Right lobe of liver (tissue), 6 donors: ENCODE results near the gene TLCD3A. TPM values are rescaled to one million over a fixed set of nuclear protein-coding genes. Genes with fewer than 3 reads are reported as not detected.

Source experiments
- ATAC-seq, 4 donors: fragments of 200-7000 bp; cut with Tn5 transposase; one replicate each; pipeline ENCODE4 v1.9.1; 2020; ENCODE audit warnings: mild to moderate bottlenecking in 4 of 4, moderate library complexity in 4 of 4
- DNase-seq, 3 donors: peaks; one replicate each; pipeline ENCODE4 v3.0.0-alpha.2; 2020
- H3K27ac ChIP-seq, 3 donors: fragments of 200-600 bp; one replicate each; pipeline ENCODE4 v1.8.0; 2022
- H3K27me3 ChIP-seq, 2 donors: fragments of 200-600 bp; one replicate each; pipeline ENCODE4 v1.8.0; 2022
- H3K36me3 ChIP-seq, 4 donors: fragments of 200-600 bp; sonication (generic) in 1 of 4; one replicate each; pipeline versions ENCODE4 v1.5.1 to v1.8.0; 2017 to 2022; ENCODE audit warnings: control low read depth in 1 of 4
- H3K4me1 ChIP-seq, 4 donors: fragments of 200-600 bp; sonication (generic) in 1 of 4; one replicate each; pipeline versions ENCODE4 v1.5.1 to v1.8.0; 2017 to 2022; ENCODE audit warnings: control low read depth in 1 of 4
- H3K4me3 ChIP-seq, 3 donors: fragments of 200-600 bp; one replicate each; pipeline ENCODE4 v1.8.0; 2022
- H3K9me3 ChIP-seq, 4 donors: fragments of 200-600 bp; sonication (generic) in 1 of 4; one replicate each; pipeline versions ENCODE4 v1.5.1 to v1.8.0; 2017 to 2022; ENCODE audit warnings: control low read depth in 1 of 4
- CTCF ChIP-seq, 4 donors: fragments of 200-600 bp in 3 of 4; fragments of 450-650 bp in 1 of 4; IDR thresholded peaks; one replicate each; pipeline versions ENCODE4 v1.5.1 to v1.8.0; 2016 to 2022; ENCODE audit warnings: antibody characterized with exemption in 4 of 4, mild to moderate bottlenecking in 2 of 4
- POLR2A ChIP-seq: fragments of 450-650 bp; IDR thresholded peaks from one replicate; pipeline ENCODE4 v1.6.1; 2017; ENCODE audit warnings: antibody characterized with exemption, mild to moderate bottlenecking
- WGBS: methylation state at CpG from one replicate; pipeline ENCODE4 v1.1.6; 2018; ENCODE audit warnings: low coverage, low lambda C conversion rate; ENCODE audit not compliant: insufficient coverage; ENCODE audit errors: missing lambda C conversion rate; 5-methylcytosine and 5-hydroxymethylcytosine counted together
- intact Hi-C, 2 donors: fragments of 100-400 bp; cut with DNase I; formaldehyde crosslinking; loops; one replicate each; pipeline versions ENCODE4 v1.11.2 to v1.14.1; 2022
- total RNA-seq, 6 experiments: library from RNA; depleted of rRNA in 2 of 6; stranded (reverse); fragments of >200 nt in 2 of 6; fragmentation: NEBNext Ultra II Directional in 3 of 6; extraction: Animal tissue kit (Norgen Biotek cat#: 25700) in 3 of 6; gene quantifications; one replicate each; pipeline versions ENCODE4 v1.1.0 to v1.2.4, GENCODE V29; 2016 to 2023
- donor health status: DM: no; HTN: yes; CAD: no.
- donor health status: DM: no; HTN: no; CAD: no.
- donor health status: DM: no; HTN: no; CAD: no.
- donor health status: DM: no; HTN: yes; CAD: no.
- donor health status: DM: no; HTN: yes; CAD: no.

TLCD3A gene
- total RNA-seq, 6 experiments from 2014 or later: 0.59 to 11.5 (median 1.6) TPM

GRCh38 chr17:773467-774312, 41.3 kb downstream of the TLCD3A start:
- TF ChIP-seq CTCF (IDR thresholded peaks at IDR 0.05) (no peak), POLR2A (no peak)
- no peak for ATAC-seq
- no peak for DNase-seq
- Histone ChIP-seq H3K4me3 (no peak overlapping the region), H3K4me1 (no peaks in the 10 kb centered on the region), H3K27ac (no peak overlapping the region), H3K36me3 (peaks cover 6 to 78% (median 29%) of the 10 kb centered on the region in 4 donors), H3K27me3 (no peaks in the 10 kb centered on the region), H3K9me3 (no peaks in the 10 kb centered on the region)
- intact Hi-C loops: no loop called here
- 67% methylated on average over 9 of the region's 14 CpGs for WGBS

- Histone ChIP-seq H3K4me3 (no peak overlapping the region), H3K27ac (no peak overlapping the region), H3K9me3 (no peaks in the 10 kb centered on the region), H3K27me3 (no peaks in the 10 kb centered on the region), H3K4me1 (no peaks in the 10 kb centered on the region), H3K36me3 (peaks cover 6 to 78% (median 29%) of the 10 kb centered on the region in 4 donors)
- no peak for ATAC-seq
- DNase-seq: no peak
- WGBS: 100% methylated on average over 1 of the region's 5 CpGs
- intact Hi-C loops: no loop called here
- TF ChIP-seq POLR2A: no peak
- TF ChIP-seq CTCF (IDR thresholded peaks at IDR 0.05): no peak
These were observed 41.9 kb downstream of the TLCD3A start for GRCh38 chr17:774313-774584.

- Histone ChIP-seq H3K4me1 (peaks cover 0 to 10% (median 5%) of the 10 kb centered on the region in 4 donors), H3K4me3 (no peak overlapping the region), H3K27ac (no peak overlapping the region), H3K36me3 (peaks cover 0 to 49% (median 11%) of the 10 kb centered on the region in 4 donors), H3K9me3 (no peaks in the 10 kb centered on the region), H3K27me3 (no peaks in the 10 kb centered on the region)
- ATAC-seq (no peak), DNase-seq (no peak)
- intact Hi-C loops: no loop called here
- no peak for TF ChIP-seq POLR2A
- TF ChIP-seq CTCF (IDR thresholded peaks at IDR 0.05): no peak
- 80% methylated on average over 8 of the region's 11 CpGs for WGBS
These were observed 45.7 kb downstream of the TLCD3A start for GRCh38 chr17:778096-778495.

- H3K36me3 ChIP-seq: peaks cover 0 to 14% (median 3%) of the 10 kb centered on the region in 4 donors
- no peaks in the 10 kb centered on the region for H3K27me3 ChIP-seq
- intact Hi-C loops: no loop called here
- DNase-seq (peak; percentile 91 to 94 (median 93)), ATAC-seq (peak; percentile 95 to 97 (median 96))
- peak within 1 kb of the TSS; percentile 76 to 88 (median 80) for H3K27ac ChIP-seq
- under 1% methylated on average over 13 of the region's 87 CpGs for WGBS
- TF ChIP-seq CTCF (IDR thresholded peaks at IDR 0.05) (peak in 2 of 4 donors; percentile 10 to 38), POLR2A (peak; percentile 59)
- peak within 1 kb of the TSS; percentile 86 to 98 (median 98) for H3K4me3 ChIP-seq
- peaks cover 0 to 17% (median 10%) of the 10 kb centered on the region in 4 donors for H3K4me1 ChIP-seq
- no peaks in the 10 kb centered on the region for H3K9me3 ChIP-seq
These were observed 49.7 kb downstream of the TLCD3A start, which contains the start of the genes GLOD4 and MRM3 for GRCh38 chr17:781805-782731. Gene GLOD4 (minus strand): TSS chr17:782280. CDS start chr17:782255, 25 bp downstream. Gene MRM3 (plus strand): TSS chr17:782353. CDS start chr17:782379, 26 bp downstream.
